Left ventricle myocardium inferior (tissue), 1 donor: ENCODE measurements around the gene PDLIM4. TPM values are rescaled to one million over a fixed set of nuclear protein-coding genes. Genes with fewer than 3 reads are reported as not detected.
A peak's percentile ranks its signal among the peaks of the same experiment; 100 is the strongest.

Source experiments
- DNase-seq: peaks from one replicate; pipeline ENCODE4 v3.0.0-alpha.2; 2020
- H3K27ac ChIP-seq: fragments of 200-600 bp; replicated peaks from 2 replicates; pipeline ENCODE4 v1.8.0; 2021
- H3K27me3 ChIP-seq: fragments of 200-600 bp; 2 replicates; pipeline ENCODE4 v1.8.0; 2021; ENCODE audit warnings: low read depth
- H3K36me3 ChIP-seq: fragments of 200-600 bp; 2 replicates; pipeline ENCODE4 v1.8.0; 2021
- H3K4me1 ChIP-seq: fragments of 200-600 bp; 2 replicates; pipeline ENCODE4 v1.8.0; 2021
- H3K4me3 ChIP-seq: fragments of 200-600 bp; 2 replicates; pipeline ENCODE4 v1.8.0; 2021; ENCODE audit warnings: mild to moderate bottlenecking, moderate library complexity
- H3K9me3 ChIP-seq: fragments of 200-600 bp; replicated peaks from 2 replicates; pipeline ENCODE4 v1.8.0; 2021
- CTCF ChIP-seq: fragments of 200-600 bp; IDR thresholded peaks from 2 replicates; pipeline ENCODE4 v1.8.0; 2021; ENCODE audit warnings: antibody characterized with exemption, mild to moderate bottlenecking, borderline replicate concordance
- intact Hi-C: fragments of 100-400 bp; cut with micrococcal nuclease; formaldehyde crosslinking; loops from one replicate; pipeline ENCODE4 v1.11.0; 2022
- long read RNA-seq: library from polyadenylated mRNA; unstranded; transcript quantifications from one replicate; pipeline ENCODE4 v2.0.0, GENCODE V29; 2021
- total RNA-seq: library from RNA; stranded (reverse); fragmentation: NEBNext Ultra II Directional; extraction: Animal tissue kit (Norgen Biotek cat#: 25700); gene quantifications from one replicate; pipeline ENCODE4 v1.2.1, GENCODE V29; 2021
- donor health status: DM: no; HTN: yes; CAD: no; lungs with severe emphysema.

The PDLIM4 gene
- 4.8 TPM for total RNA-seq
- long read RNA-seq, transcript PDLIM4-201 (7 exons, 2,282 nt), result major isoform, 15 of 17 reads
- long read RNA-seq, partial matches to known transcripts, result 1 of 17 reads
- long read RNA-seq, other reads (novel, unspliced or antisense), result 1 of 17 reads

DNA sequence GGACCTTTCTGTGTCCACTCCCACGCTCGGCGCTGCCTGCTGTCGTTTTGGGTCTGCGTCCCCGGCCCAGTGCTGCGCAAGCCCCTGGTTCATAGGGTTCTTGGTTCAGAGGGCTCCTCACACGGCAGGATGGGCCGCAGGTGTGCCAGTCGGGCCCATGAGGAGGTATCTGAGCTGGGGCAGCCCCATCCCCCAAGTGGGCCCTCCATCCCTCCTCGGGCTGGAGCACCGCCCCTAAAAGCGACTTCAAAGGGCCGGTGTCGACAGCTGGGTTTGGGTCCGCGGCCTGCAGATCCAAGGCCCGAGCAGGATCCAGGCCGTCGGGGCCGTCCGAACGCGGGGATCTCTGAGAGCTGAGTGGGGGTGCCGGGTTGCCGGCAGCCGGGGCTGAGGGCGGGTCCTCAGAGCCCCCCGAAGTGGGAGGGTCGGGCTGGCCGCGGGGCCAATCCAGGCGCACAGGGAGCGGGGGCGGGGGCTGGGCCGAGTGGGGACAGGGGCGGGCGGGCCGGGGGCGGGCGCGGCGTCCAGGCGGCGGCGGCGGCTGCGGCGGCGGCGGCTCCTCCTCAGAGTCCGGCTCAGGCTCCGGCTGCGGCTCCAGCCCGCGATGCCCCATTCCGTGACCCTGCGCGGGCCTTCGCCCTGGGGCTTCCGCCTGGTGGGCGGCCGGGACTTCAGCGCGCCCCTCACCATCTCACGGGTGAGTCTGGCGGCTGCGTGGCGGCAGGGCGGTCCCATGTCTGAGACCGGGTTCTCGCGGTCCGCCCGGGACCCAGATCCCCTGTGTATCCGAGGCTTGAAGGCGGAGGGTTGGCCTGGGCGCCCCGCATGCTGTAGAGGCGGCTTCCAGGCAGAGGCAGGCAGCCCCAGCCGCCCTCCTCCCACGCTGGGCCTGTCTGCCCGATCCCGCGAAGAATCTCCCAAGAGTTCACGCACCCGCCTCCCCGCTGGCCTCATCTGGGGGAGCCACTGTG lies at the start of gene PDLIM4:
Gene PDLIM4 (plus strand): TSS at position 566 of the 971 bp plus-strand sequence. CDS start 39 bp downstream, at position 605.
- no peaks in the 10 kb centered on the region for H3K9me3 ChIP-seq
- TF ChIP-seq CTCF, result no peak
- H3K27me3 ChIP-seq, result no peaks in the 10 kb centered on the region
- peaks cover 70% of the 10 kb centered on the region for H3K4me1 ChIP-seq
- H3K4me3 ChIP-seq, result peak within 1 kb of the TSS; percentile 69
- intact Hi-C loops, result no loop called here
- no peaks in the 10 kb centered on the region for H3K36me3 ChIP-seq
- peak within 1 kb of the TSS; percentile 78 for H3K27ac ChIP-seq
- DNase-seq, result no peak

- H3K4me1 ChIP-seq, result peaks cover 87% of the 10 kb centered on the region
- H3K9me3 ChIP-seq, result no peaks in the 10 kb centered on the region
- H3K4me3 ChIP-seq, result no peak overlapping the region
- DNase-seq, result no peak
- no peak for TF ChIP-seq CTCF
- H3K27ac ChIP-seq, result no peak overlapping the region
- intact Hi-C loops, result no loop called here
- H3K36me3 ChIP-seq, result peaks cover 77% of the 10 kb centered on the region
- H3K27me3 ChIP-seq, result no peaks in the 10 kb centered on the region
Measured at GRCh38 chr5:132207778-132208177, 49.7 kb upstream of the PDLIM4 start.

DNA sequence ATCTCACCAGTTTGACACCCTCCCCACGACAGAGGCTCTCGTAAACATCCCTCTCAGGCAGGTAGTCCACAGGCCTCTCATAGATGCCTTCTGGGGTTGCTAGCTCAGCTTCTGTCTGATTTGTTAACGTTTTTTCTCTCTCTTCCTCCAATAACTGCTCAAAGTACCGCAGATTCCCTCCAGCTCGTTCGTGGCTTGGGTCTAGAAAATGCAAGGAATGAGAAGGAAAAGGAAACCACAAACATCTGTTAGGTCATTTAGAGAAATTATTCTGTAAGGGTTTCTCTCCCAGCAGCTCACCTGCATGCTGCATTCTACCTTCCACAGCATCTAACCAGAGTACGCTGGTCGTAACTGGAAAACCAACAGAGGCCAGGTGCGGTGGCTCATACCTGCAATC lies 48.4 kb upstream of the PDLIM4 start:
- H3K27me3 ChIP-seq, result no peaks in the 10 kb centered on the region
- H3K4me1 ChIP-seq, result peaks cover 87% of the 10 kb centered on the region
- no peak overlapping the region for H3K27ac ChIP-seq
- DNase-seq, result no peak
- TF ChIP-seq CTCF, result no peak
- peaks cover 77% of the 10 kb centered on the region for H3K36me3 ChIP-seq
- intact Hi-C loops, result no loop called here
- H3K9me3 ChIP-seq, result no peaks in the 10 kb centered on the region
- no peak overlapping the region for H3K4me3 ChIP-seq

DNA sequence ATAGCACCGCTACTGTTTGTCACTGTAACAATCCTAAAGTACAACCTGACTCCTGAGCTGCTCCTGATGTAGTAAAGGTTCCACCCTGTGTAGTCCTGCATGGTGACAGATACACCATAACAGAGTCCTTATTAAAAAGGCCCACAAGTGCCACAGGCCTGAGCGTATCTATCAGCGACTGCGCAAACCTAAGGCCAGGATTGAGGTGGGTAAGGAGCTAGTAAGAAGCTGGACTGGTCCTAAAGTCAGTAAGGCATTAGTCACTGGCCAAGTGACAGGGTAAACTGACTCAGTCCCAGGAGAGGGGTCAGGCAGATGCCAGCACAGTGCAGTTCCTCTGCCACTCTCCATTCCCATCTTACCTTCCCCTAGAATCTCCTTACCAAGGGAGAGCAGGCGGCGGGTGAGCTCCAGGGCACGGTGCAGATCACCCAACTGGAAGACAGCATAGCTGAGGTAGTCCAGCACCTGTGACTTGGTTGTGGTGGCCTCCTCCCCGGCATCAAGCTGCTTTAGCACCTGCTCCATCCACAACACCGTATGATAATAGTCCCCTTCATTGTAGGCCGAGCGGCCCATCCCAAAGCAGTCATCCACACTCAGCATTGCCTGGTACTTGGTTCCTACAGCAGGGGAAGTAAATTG lies 47.5 kb upstream of the PDLIM4 start:
- H3K4me1 ChIP-seq, result peaks cover 87% of the 10 kb centered on the region
- intact Hi-C loops, result no loop called here
- peaks cover 69% of the 10 kb centered on the region for H3K36me3 ChIP-seq
- DNase-seq, result no peak
- H3K9me3 ChIP-seq, result no peaks in the 10 kb centered on the region
- H3K27me3 ChIP-seq, result no peaks in the 10 kb centered on the region
- H3K4me3 ChIP-seq, result no peak overlapping the region
- peak overlapping the region; percentile 97 for H3K27ac ChIP-seq
- TF ChIP-seq CTCF, result no peak

DNA sequence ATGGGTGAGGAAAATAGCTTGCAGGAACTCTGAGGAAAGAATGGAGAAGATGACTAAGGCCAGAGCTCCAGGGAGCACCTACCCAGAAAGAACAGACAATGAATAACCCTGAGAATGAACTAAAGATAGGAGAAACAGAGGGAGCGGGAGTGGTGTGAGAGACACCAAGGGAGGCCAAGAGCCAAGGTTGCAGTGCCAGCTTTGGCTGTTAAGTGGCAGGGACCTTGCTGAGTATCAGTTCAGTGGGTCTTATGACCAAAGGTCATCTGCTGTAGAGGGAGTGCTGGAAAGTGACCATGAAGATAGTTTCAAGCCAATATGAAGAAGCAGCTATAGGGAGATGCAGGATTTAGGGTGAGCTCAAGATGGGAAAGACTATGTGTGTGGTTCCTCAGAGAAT lies 46.6 kb upstream of the PDLIM4 start:
- DNase-seq, result peak; percentile 38
- intact Hi-C loops, result no loop called here
- Histone ChIP-seq H3K9me3 (no peaks in the 10 kb centered on the region), H3K27me3 (no peaks in the 10 kb centered on the region), H3K4me1 (peaks cover 87% of the 10 kb centered on the region), H3K36me3 (peaks cover 67% of the 10 kb centered on the region), H3K4me3 (no peak overlapping the region), H3K27ac (peak overlapping the region; percentile 97)
- TF ChIP-seq CTCF, result no peak
